Measurements from ENCODE around the gene INO80B. TPM values are rescaled to one million over a fixed set of nuclear protein-coding genes. Genes with fewer than 3 reads are reported as not detected.

The INO80B gene
- total and polyA plus RNA-seq, 9 of the 15 experiments (the other 6 are each of a cell fraction or from before 2014, with no cell fraction given): 0.41 to 22.6 (median 9.0) TPM

DNA sequence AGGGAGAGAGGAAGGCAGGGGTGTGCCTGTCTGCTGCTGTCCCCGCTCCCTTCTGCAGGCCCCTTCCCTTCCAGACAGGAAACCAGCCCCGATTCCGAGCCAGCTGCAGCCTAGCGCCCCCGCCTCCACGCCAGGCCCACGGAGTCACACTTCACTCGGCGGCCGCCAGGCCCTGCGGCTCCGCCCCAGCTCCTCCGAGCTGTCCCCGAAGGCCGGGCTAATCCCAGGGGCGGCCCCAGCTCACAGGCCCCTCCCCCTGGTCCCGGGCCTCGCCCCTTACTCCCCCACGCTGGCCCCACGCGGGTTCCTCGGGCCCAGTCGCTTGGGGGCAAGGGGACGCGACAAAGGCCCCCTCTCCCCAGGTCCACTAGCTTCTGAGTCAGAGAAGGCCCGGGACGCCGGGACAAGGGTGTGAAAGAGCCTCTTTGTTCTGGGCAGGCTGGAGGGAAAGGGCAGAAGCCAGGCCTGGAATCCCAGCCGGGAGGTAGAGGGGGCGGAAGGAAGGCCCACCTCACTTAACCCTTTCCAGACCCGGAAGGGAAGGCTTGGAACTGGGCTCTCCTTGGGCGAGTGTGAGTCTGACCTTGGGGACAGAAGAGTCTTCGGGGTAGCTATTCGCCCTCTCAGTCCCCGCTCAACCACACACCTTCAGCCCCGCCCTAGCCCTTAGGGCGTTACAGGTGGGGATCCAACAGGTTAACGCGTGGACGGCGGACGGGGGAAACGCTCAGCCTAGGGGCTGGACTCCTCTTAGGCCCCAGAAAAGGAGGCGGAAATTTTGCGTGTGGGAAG lies 14.3 kb upstream of the INO80B start (continued):
- TF ChIP-seq, protein P1, sequence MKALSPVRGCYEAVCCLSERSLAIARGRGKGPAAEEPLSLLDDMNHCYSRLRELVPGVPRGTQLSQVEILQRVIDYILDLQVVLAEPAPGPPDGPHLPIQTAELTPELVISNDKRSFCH (CRISPR knock-in tag; IDR thresholded peaks at IDR 0.05): no peak
- TF ChIP-seq, protein P1 (tag; IDR thresholded peaks at IDR 0.05): no peak
- TF ChIP-seq HEY1 (CRISPR knock-in tag; IDR thresholded peaks at IDR 0.05; ENCODE audit: borderline replicate concordance) (no peak), PURB (CRISPR knock-in tag; IDR thresholded peaks at IDR 0.05; ENCODE audit: low read depth) (no peak), NR2C1 (IDR thresholded peaks at IDR 0.05) (no peak), NR2C1 (tag; IDR thresholded peaks at IDR 0.05) (no peak), RBM34 (IDR thresholded peaks at IDR 0.05; ENCODE audit: borderline replicate concordance, insufficient read depth, low read length) (no peak), SMARCA4 (IDR thresholded peaks at IDR 0.05) (no peak; the same call in 1 of the 2 replicates), RNF2 (IDR thresholded peaks at IDR 0.05) (no peak), ZNF778 (CRISPR knock-in tag; IDR thresholded peaks at IDR 0.05) (no peak), ARHGAP35 (IDR thresholded peaks at IDR 0.05; ENCODE audit: partially characterized antibody) (no peak), RFX5 (IDR thresholded peaks at IDR 0.05; ENCODE audit: low read depth, low read length) (no peak), PYGO2 (tag; IDR thresholded peaks at IDR 0.05) (no peak), NR2C2 (CRISPR knock-in tag; IDR thresholded peaks at IDR 0.05) (no peak), NR2C2 (tag; IDR thresholded peaks at IDR 0.05) (no peak), ARID2 (IDR thresholded peaks at IDR 0.05) (no peak), JUNB (CRISPR knock-in tag; conservative IDR thresholded peaks at IDR 0.05) (no peak), XRCC5 (IDR thresholded peaks at IDR 0.05; ENCODE audit: low read depth, low read length) (no peak), ZNF717 (CRISPR knock-in tag; IDR thresholded peaks at IDR 0.05) (no peak), TCFL5 (CRISPR knock-in tag; conservative IDR thresholded peaks at IDR 0.05) (no peak), ARID1B (IDR thresholded peaks at IDR 0.05) (peak; percentile 45; the same call in 1 of the 2 replicates)
- TF ChIP-seq, protein P2, sequence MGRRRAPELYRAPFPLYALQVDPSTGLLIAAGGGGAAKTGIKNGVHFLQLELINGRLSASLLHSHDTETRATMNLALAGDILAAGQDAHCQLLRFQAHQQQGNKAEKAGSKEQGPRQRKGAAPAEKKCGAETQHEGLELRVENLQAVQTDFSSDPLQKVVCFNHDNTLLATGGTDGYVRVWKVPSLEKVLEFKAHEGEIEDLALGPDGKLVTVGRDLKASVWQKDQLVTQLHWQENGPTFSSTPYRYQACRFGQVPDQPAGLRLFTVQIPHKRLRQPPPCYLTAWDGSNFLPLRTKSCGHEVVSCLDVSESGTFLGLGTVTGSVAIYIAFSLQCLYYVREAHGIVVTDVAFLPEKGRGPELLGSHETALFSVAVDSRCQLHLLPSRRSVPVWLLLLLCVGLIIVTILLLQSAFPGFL (CRISPR knock-in tag; IDR thresholded peaks at IDR 0.05): no peak
- TF ChIP-seq, protein P3, sequence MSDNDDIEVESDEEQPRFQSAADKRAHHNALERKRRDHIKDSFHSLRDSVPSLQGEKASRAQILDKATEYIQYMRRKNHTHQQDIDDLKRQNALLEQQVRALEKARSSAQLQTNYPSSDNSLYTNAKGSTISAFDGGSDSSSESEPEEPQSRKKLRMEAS (CRISPR knock-in tag; IDR thresholded peaks at IDR 0.05): no peak
- TF ChIP-seq, protein P4, sequence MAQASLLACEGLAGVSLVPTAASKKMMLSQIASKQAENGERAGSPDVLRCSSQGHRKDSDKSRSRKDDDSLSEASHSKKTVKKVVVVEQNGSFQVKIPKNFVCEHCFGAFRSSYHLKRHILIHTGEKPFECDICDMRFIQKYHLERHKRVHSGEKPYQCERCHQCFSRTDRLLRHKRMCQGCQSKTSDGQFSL (CRISPR knock-in tag; IDR thresholded peaks at IDR 0.05): peak; percentile 86
- TF ChIP-seq, protein P4 (tag; IDR thresholded peaks at IDR 0.05): no peak
- TF ChIP-seq, protein P5, sequence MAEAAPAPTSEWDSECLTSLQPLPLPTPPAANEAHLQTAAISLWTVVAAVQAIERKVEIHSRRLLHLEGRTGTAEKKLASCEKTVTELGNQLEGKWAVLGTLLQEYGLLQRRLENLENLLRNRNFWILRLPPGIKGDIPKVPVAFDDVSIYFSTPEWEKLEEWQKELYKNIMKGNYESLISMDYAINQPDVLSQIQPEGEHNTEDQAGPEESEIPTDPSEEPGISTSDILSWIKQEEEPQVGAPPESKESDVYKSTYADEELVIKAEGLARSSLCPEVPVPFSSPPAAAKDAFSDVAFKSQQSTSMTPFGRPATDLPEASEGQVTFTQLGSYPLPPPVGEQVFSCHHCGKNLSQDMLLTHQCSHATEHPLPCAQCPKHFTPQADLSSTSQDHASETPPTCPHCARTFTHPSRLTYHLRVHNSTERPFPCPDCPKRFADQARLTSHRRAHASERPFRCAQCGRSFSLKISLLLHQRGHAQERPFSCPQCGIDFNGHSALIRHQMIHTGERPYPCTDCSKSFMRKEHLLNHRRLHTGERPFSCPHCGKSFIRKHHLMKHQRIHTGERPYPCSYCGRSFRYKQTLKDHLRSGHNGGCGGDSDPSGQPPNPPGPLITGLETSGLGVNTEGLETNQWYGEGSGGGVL (CRISPR knock-in tag; IDR thresholded peaks at IDR 0.05): no peak

Measured in K562 (cell line).